ENCODE data around the gene CAMK2B.

GRCh38 chr7:44194562-44195145 is 130.7 kb downstream of the CAMK2B start:
- TF ChIP-seq EZH2 (IDR thresholded peaks at IDR 0.05; ENCODE audit: borderline replicate concordance, low read depth, low read length, severe bottlenecking): no peak
- TF ChIP-seq, protein P1, sequence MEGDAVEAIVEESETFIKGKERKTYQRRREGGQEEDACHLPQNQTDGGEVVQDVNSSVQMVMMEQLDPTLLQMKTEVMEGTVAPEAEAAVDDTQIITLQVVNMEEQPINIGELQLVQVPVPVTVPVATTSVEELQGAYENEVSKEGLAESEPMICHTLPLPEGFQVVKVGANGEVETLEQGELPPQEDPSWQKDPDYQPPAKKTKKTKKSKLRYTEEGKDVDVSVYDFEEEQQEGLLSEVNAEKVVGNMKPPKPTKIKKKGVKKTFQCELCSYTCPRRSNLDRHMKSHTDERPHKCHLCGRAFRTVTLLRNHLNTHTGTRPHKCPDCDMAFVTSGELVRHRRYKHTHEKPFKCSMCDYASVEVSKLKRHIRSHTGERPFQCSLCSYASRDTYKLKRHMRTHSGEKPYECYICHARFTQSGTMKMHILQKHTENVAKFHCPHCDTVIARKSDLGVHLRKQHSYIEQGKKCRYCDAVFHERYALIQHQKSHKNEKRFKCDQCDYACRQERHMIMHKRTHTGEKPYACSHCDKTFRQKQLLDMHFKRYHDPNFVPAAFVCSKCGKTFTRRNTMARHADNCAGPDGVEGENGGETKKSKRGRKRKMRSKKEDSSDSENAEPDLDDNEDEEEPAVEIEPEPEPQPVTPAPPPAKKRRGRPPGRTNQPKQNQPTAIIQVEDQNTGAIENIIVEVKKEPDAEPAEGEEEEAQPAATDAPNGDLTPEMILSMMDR (IDR thresholded peaks at IDR 0.05; ENCODE audit: borderline replicate concordance, extremely low read depth, low read length, poor library complexity, severe bottlenecking): no peak
